Tibial nerve (tissue), 4 donors: Measurements from ENCODE around the gene DISP3.

Source experiments
- CTCF ChIP-seq, 5 experiments: fragments of 200-600 bp in 3 of 5; fragments of 450-650 bp in 2 of 5; sonication (generic) in 3 of 5; IDR thresholded peaks; one replicate each; pipeline ENCODE4 v1.5.1; 2016 to 2019; ENCODE audit warnings: antibody characterized with exemption in 5 of 5, mild to moderate bottlenecking in 3 of 5, moderate library complexity in 2 of 5
- EP300 ChIP-seq, 2 donors: sonication (generic); formaldehyde crosslinking; IDR thresholded peaks; one replicate each; pipeline ENCODE4 v1.6.1; 2017; ENCODE audit warnings: antibody characterized with exemption in 2 of 2, mild to moderate bottlenecking in 1 of 2

GRCh38 chr1:11546456-11546855, 67.5 kb downstream of the DISP3 start:
- no peak for TF ChIP-seq CTCF (IDR thresholded peaks at IDR 0.05)
- TF ChIP-seq EP300 (IDR thresholded peaks at IDR 0.05) = no peak
